NCI-H1105 treated with DMSO at 0.1 percent for 48 hours (cell line): Measurements from ENCODE around the gene DALRD3.

ENCODE experiments used
- DNase-seq: peaks from one replicate; lab custom pipeline; 2025; lab: John Stamatoyannopoulos, UW

The DALRD3 gene

GRCh38 chr3:48974076-48974864, 44.1 kb downstream of the DALRD3 start:
- no peak for DNase-seq

- no peak for DNase-seq
Observed at GRCh38 chr3:48970586-48970985, 47.8 kb downstream of the DALRD3 start.

DNA sequence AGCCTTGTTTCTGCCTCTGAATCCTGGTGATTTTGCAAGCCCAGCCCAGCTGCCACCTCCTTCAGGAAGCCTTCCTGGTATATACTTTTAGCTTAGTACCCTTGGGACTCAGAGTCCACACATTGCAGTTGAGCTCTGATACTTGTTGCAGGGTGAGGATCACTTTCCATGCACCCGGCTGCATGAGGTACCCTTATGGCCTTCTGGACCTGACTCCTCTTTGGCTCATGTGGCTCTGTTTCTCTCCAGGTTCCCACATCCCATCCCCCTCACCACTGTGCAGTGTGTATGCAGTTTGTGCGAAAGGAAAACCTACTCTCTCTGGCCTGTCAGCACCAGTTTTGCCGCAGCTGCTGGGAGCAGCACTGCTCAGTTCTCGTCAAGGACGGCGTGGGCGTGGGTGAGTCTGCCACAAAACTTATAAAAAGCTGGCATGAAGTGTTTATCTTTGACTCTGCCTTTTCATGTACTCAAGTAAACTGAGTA, 51.5 kb downstream of the DALRD3 start:
- DNase-seq = no peak

- no peak for DNase-seq
Observed at GRCh38 chr3:48966367-48966766, 52.0 kb downstream of the DALRD3 start.
